GM12874 (cell line): ENCODE results near the gene AFF3.

Source experiments
- TF ChIP-seq, protein P1 (sequence below): IDR thresholded peaks from 2 replicates; pipeline ENCODE4 v1.5.1; 2011; ENCODE audit warnings: low read depth, mild to moderate bottlenecking, control low read depth, low read length, moderate library complexity; ENCODE audit not compliant: insufficient read depth

Gene AFF3

DNA sequence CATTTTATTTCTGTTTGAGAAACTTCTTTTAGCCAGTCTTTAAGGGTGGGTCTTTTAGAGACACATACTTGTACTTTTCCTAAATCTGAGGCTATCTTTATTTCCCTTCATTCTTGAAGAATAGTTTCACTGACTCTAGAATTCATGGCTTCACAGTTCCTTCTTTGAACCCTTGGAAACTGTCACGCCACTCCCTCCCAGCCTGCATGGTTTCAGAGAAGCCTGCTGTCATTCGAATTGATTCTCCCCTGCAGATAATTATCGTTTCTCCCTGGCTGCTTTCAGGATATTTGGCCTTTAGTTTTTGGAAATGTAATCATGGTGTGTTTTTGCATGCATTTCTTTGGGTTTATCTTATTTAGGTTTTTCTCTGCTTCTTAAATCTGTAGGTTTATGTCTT, 580.6 kb downstream of the AFF3 start:
- TF ChIP-seq, protein P1, sequence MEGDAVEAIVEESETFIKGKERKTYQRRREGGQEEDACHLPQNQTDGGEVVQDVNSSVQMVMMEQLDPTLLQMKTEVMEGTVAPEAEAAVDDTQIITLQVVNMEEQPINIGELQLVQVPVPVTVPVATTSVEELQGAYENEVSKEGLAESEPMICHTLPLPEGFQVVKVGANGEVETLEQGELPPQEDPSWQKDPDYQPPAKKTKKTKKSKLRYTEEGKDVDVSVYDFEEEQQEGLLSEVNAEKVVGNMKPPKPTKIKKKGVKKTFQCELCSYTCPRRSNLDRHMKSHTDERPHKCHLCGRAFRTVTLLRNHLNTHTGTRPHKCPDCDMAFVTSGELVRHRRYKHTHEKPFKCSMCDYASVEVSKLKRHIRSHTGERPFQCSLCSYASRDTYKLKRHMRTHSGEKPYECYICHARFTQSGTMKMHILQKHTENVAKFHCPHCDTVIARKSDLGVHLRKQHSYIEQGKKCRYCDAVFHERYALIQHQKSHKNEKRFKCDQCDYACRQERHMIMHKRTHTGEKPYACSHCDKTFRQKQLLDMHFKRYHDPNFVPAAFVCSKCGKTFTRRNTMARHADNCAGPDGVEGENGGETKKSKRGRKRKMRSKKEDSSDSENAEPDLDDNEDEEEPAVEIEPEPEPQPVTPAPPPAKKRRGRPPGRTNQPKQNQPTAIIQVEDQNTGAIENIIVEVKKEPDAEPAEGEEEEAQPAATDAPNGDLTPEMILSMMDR = no peak

DNA sequence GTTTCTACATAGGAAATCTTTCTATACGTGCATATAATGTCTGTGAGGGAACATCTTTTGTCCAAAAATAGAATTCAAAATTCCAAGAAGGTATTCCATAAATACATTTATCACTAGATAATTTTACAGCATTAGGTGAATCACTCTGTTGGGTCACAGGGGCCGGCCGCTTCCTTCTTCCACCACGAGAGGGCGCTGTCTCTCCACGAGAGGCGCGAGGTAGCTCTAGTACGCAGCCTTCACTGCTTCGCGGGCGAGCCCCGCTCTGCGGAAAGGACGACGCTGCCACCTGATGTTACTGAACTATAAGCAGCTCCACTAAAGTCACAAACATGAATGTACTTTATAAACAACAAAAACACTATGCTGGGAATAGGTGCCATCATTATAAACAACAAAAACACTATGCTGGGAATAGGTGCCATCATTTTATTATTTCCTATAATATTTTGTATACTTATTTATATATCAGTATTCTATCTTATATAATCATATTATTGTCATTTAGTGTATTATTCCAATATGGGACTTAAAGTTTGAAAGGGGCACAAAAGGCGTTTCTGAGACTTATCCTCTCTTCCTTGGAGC, 583.2 kb downstream of the AFF3 start:
- TF ChIP-seq, protein P1 = peak; percentile 87

DNA sequence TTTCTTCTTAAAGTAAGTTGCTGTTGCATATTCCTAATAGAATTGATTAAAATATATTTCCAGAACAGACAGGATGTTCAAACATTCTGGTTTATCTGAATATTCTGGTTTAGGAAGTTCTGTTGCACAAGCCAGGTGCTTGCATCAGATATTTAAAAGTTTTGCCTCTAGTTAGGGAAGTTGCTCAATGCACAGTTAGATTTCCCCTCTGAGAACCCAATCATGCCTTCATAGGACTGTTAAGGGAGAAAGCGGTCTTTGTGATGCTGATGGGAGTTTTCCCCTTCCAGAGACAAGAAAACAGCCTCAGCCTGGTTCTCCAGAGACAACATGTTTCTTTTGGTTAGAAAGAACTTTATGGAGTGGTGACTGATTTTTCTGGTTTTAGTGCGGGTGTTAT, 587.0 kb downstream of the AFF3 start:
- TF ChIP-seq, protein P1 = no peak

DNA sequence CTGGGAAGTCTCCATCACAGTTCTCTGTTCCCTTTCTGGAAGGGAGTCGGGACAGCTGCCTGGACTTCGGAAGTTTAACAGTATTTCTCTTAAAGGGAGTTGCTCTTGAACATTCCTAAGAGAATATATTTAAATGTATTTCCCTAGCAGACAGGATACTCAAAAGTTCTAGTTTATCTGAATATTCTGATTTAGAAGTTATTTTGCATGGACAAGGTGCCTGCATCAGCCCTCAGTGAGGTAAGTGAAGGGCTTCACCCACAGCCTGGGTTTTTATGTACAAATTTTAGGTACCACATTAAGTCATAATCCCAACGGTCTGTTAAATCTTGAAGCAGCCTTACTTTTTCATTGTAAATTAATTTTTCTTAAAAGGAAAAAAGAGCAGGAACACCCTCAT, 587.5 kb downstream of the AFF3 start:
- TF ChIP-seq, protein P1 = no peak

DNA sequence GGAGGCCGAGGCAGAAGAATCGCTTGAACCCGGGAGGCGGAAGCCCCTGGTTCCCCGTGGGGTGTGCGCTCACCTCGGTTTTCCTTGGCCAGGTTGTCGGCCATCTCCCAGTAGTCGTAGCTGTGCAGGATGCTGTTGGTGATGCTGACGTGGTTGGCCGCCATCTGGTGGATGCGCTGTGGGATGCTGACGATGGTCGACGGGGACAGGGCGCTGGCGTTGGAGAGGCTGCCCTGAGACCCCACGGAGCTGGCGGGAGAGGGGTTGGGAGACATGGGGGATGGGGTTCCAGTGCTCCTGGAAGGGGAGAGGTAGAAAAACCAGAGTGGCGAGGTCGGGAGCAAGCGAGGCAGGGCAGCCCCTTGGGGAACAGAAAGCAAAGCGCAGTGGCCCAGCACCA, 588.2 kb downstream of the AFF3 start:
- TF ChIP-seq, protein P1 = no peak

DNA sequence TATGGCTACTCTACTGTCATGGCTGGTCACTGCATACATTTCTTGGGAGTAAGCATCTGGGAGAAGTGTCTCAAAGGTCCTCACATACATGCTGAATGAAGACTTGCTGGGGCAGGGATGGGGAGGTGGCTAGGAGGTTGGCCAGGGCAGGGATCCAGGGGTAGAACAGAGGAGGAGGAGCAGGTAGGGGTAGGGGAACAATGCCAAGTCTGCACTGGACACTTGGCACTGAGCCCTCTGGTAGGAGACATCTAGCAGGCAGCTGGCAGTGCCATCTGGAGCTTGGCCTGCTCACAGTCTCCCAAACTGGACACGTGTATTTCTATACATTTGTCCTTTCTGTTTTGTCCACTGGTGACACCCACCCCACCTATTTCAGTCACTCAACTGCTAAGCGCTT, 589.9 kb downstream of the AFF3 start:
- TF ChIP-seq, protein P1 = no peak

DNA sequence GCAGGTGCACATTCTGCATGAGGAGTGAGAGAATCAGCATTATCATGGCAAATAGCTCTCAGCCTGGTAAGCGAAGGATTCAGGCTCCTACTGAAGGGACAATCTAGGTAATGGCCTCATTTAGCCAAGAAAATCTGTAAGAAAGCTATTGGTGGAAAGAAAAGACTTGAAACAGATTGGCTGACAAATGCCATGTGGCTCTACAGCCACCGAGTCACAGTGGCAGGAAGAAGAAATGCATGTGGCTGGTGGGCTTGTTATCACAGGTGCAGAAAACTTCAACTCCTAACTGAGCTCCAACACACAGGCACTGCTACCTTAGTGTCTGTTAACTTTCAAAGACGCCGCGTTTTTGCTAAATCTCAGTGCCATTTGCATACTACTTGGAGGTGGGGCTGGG, 592.0 kb downstream of the AFF3 start:
- TF ChIP-seq, protein P1 = no peak
